Left cardiac atrium (tissue), 4 donors: ENCODE results near the gene CABCOCO1. TPM values are rescaled to one million over a fixed set of nuclear protein-coding genes. Genes with fewer than 3 reads are reported as not detected.

ENCODE experiments used
- ATAC-seq, 2 donors: fragments of 200-7000 bp; cut with Tn5 transposase; one replicate each; pipeline ENCODE4 v1.9.1; 2020; ENCODE audit warnings: mild to moderate bottlenecking in 2 of 2, moderate library complexity in 2 of 2
- DNase-seq: peaks from one replicate; pipeline ENCODE4 v3.0.0-alpha.2; 2020
- intact Hi-C, 2 donors: fragments of 100-400 bp; cut with DNase I; formaldehyde crosslinking; loops; one replicate each; pipeline versions ENCODE4 v1.14.1 to v1.15.1; 2022 to 2023
- long read RNA-seq: library from polyadenylated mRNA; unstranded; transcript quantifications from one replicate; pipeline ENCODE4 v2.0.0, GENCODE V29; 2021
- total RNA-seq, 2 donors: library from RNA; stranded (reverse); fragmentation: NEBNext Ultra II Directional; extraction: Animal tissue kit (Norgen Biotek cat#: 25700); gene quantifications; one replicate each; pipeline ENCODE4 v1.2.1, GENCODE V29; 2021
- donor health status: DM: no; HTN: yes; CAD: no.
- donor health status: DM: no; HTN: yes; CAD: no; lungs with severe emphysema.
- donor health status: DM: yes; HTN: yes; CAD: no.
- donor health status: Dilated cardiomyopathy.

CABCOCO1 gene
- not detected for total RNA-seq
- long read RNA-seq, result 0 reads

GRCh38 chr10:61662794-61663259, at the start of gene CABCOCO1:
CABCOCO1 (plus strand) TSS chr10:61662929; CDS start chr10:61662973, 44 bp downstream.
- peak; percentile 77 for DNase-seq
- intact Hi-C loops, result no loop called here
- peak; percentile 93 to 99 for ATAC-seq

- intact Hi-C loops, result no loop called here
- DNase-seq, result no peak
- no peak for ATAC-seq
These were observed 49.1 kb upstream of the CABCOCO1 start for GRCh38 chr10:61613665-61614064.

- intact Hi-C loops, result no loop called here
- DNase-seq, result no peak
- no peak for ATAC-seq
These were observed 46.1 kb upstream of the CABCOCO1 start for GRCh38 chr10:61616611-61617010.

GRCh38 chr10:61617180-61617579, 45.5 kb upstream of the CABCOCO1 start:
- intact Hi-C loops, result no loop called here

GRCh38 chr10:61617586-61617985, 45.1 kb upstream of the CABCOCO1 start:
- intact Hi-C loops, result no loop called here
- ATAC-seq, result no peak
- DNase-seq, result no peak

More at GRCh38 chr10:61617180-61617579, 45.5 kb upstream of the CABCOCO1 start:
- ATAC-seq (no peak), DNase-seq (no peak)

- no peak for DNase-seq
- ATAC-seq, result no peak
- intact Hi-C loops, result no loop called here
These were observed 44.3 kb upstream of the CABCOCO1 start for GRCh38 chr10:61618388-61618961.

- ATAC-seq, result no peak
- no peak for DNase-seq
- intact Hi-C loops, result no loop called here
These were observed 42.2 kb upstream of the CABCOCO1 start for GRCh38 chr10:61620506-61620905.

- no peak for ATAC-seq
- intact Hi-C loops, result no loop called here
- no peak for DNase-seq
These were observed 41.1 kb upstream of the CABCOCO1 start for GRCh38 chr10:61621605-61622051.

GRCh38 chr10:61623161-61623560, 39.6 kb upstream of the CABCOCO1 start:
- DNase-seq (no peak), ATAC-seq (no peak)
- intact Hi-C loops, result no loop called here

- DNase-seq, result no peak
- no peak for ATAC-seq
- intact Hi-C loops, result no loop called here
These were observed 36.5 kb upstream of the CABCOCO1 start for GRCh38 chr10:61626209-61626608.

GRCh38 chr10:61627266-61627665, 35.5 kb upstream of the CABCOCO1 start:
- ATAC-seq, result no peak
- intact Hi-C loops, result no loop called here
- DNase-seq, result no peak

GRCh38 chr10:61628151-61628874, 34.4 kb upstream of the CABCOCO1 start:
- DNase-seq, result no peak
- intact Hi-C loops, result no loop called here
- peak in 1 of 2 donors; percentile 81 for ATAC-seq

GRCh38 chr10:61628875-61629513, 33.7 kb upstream of the CABCOCO1 start:
- peak in 1 of 2 donors; percentile 88 for ATAC-seq
- DNase-seq, result no peak
- intact Hi-C loops, result no loop called here

- ATAC-seq, result no peak
- no peak for DNase-seq
- intact Hi-C loops, result no loop called here
These were observed 33.2 kb upstream of the CABCOCO1 start for GRCh38 chr10:61629576-61629975.

- ATAC-seq, result no peak
- no peak for DNase-seq
- intact Hi-C loops, result no loop called here
These were observed 30.6 kb upstream of the CABCOCO1 start for GRCh38 chr10:61632057-61632670.

GRCh38 chr10:61633665-61634064, 29.1 kb upstream of the CABCOCO1 start:
- peak in 1 of 2 donors; percentile 33 for ATAC-seq
- no peak for DNase-seq
- intact Hi-C loops, result no loop called here

GRCh38 chr10:61634746-61635145, 28.0 kb upstream of the CABCOCO1 start:
- ATAC-seq (peak in 1 of 2 donors; percentile 24), DNase-seq (no peak)
- intact Hi-C loops, result no loop called here

- intact Hi-C loops, result no loop called here
- peak in 1 of 2 donors; percentile 30 for ATAC-seq
- no peak for DNase-seq
These were observed 27.3 kb upstream of the CABCOCO1 start for GRCh38 chr10:61635471-61635870.

- ATAC-seq (no peak), DNase-seq (no peak)
- intact Hi-C loops, result no loop called here
These were observed 26.8 kb upstream of the CABCOCO1 start for GRCh38 chr10:61635932-61636331.

- DNase-seq (no peak), ATAC-seq (no peak)
- intact Hi-C loops, result no loop called here
These were observed 22.8 kb upstream of the CABCOCO1 start for GRCh38 chr10:61639952-61640351.
